Measurements from ENCODE around the gene COX19.
"Not testable (repeated sequence)": the region's sequence is repeated elsewhere in the genome, so short reads cannot be mapped to it uniquely, and the experiment has no call there.

Gene COX19

GRCh38 chr7:939843-940242, 35.5 kb downstream of the COX19 start:
- DNase-seq, result no peak

DNA sequence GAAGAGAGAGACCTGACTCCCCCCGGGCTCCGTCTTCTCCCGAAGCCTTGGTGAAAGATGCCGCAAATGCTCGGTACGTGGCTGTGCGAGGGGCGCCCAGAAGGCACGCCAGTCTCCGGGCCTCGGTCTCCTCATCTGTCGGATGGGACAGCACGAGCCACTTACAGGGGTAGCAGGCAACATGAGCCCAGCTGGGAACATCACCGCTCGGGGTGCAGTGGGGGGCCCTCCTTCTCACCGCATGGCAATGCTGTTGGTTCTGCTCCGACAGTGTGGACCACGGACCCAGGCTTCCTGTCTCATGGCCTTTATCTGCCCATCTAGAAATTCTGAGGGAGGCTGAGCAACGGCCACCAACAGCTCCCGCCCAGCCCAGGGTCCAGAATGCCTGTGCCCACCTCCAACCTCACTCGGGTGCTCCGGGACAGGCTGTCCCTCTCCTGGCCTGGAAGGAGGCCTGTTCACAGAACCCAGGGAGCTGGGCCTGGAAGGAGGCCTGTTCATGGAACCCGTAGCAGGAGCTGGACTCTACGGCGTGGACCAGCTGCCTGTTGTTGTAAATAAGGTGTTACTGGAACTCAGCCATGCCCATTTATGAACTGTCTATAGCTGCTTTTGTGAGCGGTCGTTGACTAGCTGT, 36.7 kb downstream of the COX19 start:
- no peak for DNase-seq

DNA sequence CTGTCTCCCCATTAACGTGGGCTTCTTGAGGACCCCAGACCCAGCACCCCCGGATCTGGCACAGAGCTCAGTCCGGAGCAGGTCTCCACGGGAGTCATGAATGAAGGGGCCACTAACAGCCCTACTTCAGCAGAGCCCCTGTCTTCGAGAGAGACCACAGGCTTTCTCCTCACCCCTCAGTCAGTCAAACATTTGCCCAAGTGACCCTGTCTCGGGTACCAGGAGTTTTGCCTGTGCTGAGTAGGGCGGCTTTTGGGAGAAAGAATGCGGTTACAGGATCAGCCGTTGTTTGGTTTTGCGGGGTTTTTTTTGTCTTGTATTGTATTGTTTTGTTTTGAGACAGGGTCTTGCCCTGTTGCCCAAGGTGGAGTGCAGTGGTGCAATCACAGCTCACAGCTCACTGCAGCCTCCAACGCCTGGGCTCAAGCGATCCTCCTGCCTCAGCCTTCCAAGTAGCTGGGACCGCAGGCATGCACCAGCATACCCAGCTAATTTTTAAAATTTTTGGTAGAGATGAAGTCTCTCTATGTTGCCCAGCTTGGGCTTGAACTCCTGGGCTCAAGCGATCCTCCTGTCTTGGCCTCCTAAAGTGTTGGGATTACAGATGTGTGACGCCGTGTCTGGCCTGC, 37.4 kb downstream of the COX19 start:
- no peak for DNase-seq

DNA sequence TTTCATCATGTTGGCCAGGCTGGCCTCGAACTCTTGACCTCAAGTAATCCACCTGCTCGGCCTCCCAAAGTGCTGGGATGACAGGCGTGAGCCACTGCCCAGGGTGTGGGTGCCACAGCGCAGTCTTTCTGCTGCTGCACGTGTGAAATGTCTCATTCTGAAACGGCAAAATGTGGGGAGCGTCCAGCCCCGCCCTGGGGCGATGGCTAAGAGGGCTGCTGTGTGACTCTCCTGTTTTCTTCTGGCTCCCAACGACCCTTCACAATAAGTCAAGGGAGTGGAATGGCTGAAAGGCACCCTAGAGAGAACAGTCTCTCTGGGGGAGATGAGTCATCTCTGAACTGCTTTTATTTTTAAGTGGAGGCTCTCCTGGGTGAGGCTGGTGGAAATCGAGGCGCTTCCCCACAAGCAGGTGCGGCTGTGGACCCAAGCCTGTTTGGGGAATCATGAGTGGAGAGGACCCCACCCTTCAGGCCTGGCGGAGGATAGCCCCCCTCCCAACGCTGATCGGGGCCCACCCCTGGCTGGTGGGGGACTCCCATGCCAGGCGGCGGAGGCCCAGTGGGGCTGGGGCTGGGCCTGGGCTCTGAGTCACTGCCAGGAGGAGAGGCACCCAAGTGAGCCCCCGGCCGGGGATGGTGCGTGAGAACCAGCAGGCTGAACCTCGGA, 38.8 kb downstream of the COX19 start:
- peak in 1 of 3 donors; percentile 45 for DNase-seq

DNA sequence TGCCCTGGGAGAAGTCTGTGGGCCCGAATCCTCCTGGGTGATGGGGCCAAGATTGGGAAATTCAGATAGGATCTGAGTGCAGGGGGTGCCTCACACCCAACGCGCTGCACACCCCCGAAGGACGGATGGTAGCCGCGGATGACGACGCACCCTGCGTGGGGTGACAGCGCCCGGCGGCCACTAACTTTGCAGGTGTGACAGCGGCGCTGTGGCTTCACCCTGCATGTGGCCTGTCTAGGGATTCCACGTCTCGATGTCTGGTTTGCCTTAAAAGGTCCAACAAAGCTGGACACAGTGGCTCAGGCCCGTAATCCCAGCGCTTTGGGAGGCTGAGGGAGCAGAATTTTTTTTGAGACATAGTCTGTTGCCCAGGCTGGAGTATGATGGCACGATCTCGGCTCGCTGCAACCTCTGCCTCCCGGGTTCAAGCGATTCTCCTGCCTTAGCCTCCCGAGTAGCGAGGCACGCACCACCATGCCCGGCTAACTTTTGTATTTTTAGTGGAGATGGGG, 39.4 kb downstream of the COX19 start:
- no peak for DNase-seq

DNA sequence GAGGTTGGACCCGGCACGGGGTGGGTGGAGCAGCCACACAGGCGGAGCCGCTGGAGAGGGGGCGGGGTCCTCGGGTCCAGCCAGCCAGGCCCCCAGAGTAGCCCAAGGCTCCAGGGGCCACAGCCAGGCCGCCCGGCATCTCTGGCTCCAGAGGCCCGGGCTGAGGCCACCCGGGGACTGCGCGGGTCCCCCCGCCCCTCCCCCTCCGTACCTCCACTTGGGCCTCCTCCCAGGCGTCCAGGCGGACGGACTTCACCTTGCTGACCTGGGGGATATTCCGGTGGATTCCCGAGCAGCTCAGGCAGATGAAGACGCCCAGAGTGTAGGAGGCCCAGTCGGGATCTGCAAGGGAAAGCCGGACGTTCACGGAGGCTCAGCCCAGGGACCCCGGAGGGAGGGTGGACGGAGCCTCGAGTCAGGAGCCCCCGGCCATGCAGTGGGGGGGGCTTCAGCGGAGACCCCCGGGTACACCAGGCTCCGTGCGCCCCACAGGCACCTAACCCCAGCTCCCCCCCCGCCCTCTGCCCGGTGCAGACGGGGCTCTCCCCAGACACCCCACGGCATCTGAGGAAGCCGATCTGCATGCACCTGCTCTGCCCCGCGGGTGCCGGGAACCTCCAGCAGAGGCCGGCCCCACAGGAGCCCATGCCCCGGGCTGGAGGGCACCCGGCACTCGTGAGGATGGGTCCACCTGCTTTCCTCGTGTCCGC, 40.0 kb downstream of the COX19 start:
- DNase-seq, result no peak

GRCh38 chr7:934469-935163, 40.7 kb downstream of the COX19 start:
- DNase-seq, result no peak

DNA sequence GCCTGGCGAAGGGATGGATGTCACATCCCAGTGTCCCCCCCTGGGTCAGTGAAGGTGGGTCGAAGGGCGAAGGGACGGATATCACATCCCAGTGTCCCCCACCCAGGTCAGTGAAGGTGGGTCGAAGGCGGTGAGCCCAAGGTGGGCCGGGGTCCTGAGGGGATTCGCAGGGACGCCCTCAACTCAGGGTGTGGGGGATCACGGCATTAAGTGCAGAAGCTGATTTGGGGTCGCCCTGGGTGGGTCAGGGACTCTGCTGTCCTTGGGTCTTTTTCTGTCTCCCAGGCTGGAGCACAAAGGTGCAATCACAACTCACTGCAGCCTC, 42.7 kb downstream of the COX19 start:
- DNase-seq, result no peak

DNA sequence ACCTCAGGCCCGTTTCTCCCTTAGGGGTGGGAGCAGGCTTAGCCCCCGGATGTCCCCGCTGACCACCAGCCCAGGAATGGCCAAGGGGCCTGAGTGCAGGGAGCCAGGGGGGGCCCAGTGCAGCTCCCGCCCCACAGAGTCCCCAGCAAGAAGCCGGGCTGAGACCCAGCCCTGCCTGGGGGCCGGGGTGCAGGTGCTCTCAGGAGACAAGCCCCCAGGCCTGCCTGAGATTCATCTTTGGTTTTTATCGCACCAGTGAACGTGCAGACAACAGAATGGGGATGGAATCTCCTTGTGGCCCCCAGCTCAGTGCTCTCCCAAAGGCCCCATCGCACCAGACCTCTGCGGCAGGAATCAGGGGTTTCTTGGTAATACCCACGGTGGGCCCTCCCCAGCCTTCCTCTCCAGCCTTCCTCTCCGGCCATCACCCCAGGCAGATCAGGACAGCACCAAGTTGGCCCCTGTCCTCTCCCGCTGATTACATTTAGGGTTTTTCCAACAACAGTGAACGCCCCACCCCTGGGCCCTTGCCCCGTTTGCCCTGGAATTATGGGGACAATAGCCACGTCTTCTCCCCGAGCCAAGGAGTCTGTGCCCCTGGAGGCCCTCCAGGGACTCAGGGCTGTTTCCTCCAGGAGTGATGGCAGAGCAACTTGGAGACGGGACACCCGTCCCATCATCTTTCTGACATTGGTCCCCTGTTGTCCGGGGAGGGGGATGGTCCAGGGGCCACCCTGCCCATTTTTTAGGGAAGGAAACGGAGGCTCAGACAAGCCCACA, 43.3 kb downstream of the COX19 start:
- no peak for DNase-seq

- peak; percentile 59 to 68 (median 64) for DNase-seq
Measured at GRCh38 chr7:930975-931758, 44.2 kb downstream of the COX19 start.

- no peak for DNase-seq
Measured at GRCh38 chr7:929311-929711, 46.0 kb downstream of the COX19 start.

DNA sequence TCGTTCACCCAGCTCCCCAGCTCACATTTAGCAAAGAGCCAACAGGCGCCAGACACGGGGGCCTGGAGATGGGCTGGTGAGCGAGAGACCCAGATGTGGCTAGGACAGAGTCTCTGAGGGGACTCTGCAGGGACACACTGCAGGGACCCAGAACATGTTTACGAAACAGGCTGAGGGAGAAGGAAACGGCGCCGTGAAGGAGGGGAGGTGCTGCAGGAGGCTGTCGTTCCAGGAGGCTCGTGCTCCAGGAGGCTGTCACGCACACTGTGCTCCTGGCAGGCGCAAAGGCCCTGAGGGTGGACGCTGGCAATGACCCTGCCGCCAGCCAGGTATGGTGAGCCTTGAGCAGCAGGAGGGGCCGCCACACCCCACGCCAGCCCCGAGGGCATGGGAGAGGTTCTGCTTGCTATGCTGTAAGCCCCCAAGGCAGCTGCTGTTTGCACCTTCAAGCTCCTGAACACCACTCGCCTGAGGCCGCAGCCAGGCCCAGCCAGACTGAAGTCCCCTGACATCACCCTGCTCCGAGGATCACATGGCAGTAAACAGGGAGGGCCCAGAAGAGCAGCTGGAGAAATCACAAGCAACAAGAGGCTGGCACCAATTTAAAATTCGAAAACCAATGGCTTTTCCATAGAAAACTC, 48.2 kb downstream of the COX19 start:
- DNase-seq, result no peak

DNA sequence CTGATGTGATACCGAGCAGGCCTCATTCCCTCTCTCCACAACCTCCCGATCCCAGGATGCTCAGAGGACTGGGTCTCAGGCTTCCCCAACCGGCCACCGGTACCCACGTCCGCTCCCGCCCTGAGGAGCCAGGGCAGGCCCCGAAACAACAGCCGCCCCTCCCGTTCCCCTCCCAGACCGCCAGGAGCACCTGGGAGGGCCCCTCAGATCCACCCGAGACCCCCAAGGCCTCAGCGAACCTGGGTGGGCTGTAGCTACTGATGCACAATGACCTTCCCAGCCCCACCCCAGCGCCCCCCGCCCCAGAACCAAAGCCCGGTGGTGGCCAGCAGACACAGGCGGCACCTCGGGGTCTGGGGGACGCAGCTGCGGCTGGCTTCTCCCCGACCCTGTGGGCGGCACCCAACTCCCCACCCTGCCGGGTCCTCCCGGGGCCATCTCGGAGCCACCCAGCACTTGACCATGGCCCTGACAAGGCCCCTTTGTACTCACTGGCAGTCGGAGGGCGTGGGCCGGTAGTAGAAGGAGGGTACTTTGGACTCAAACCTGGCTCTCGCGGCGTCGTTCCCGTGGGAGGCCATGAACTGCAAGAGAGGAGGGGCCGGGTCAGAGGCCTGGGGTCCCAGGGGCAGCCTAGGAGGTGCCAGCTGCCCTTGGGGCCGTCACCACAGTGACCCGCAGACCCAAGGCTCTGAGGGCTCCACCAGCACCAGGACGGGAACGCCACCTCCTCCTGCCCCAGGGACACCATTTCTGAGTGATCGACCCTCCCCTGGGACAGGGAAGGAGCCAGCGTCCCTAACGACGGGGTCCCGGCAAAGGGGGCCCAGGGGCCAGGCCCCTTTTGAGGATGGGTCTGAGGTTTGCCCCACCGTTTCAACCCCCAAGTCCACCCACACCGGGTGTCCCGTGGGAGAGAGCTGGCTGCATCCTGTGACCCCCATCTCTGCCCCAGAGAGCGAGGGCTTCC, 49.0 kb downstream of the COX19 start:
- no peak for DNase-seq

GRCh38 chr7:925601-926000, 49.7 kb downstream of the COX19 start:
- DNase-seq, result peak; percentile 30 to 57 (median 47)

GRCh38 chr7:924541-925231, 50.7 kb downstream of the COX19 start:
- DNase-seq, result peak; percentile 81 to 87 (median 85)

- not testable (repeated sequence) for DNase-seq
Measured at GRCh38 chr7:924042-924441, 51.3 kb downstream of the COX19 start.

DNA sequence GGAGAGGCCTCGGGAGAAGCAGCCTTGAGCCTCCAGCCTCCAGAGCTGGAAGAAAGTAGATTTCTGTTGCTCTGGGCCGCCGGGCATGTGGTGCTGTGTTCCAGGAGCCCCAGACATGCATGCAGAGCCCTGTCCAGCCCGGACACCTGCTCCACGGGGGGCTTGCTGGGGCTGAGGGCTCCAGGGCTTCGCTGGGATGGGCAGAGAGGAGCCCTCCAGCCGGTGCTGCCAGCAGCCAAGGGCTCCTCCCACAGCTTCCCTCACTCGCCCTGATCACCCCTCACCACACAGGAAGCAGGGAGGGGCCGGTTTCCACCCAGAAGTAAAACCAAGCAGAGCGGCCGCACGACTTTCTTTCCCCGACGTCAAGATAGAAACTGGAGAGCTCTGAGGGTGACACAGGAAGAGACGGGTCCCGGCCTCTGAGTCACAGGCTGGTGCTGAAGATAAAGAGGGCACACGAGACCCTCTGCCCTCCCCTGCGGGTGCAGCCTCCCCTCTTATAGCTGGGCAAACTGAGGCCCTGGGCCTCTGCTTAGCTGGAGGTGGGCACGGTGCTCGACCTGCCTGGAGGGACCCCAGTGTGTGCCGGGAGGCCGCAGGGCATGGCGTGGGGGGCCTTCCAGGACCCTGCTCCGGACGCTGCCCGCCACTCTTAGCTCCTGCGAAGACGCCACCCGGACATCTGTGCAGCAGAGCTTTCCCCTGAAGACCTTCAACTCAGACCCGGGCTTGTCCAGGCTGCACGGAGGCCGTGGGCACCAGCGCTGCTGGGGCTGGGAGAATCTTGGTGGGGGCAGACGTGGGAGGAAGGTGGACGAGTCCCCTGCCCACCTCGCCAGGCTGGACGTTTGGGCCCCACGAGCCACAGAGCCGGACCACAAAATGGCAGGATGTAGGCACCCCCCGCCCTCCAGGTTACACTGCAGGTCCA, 52.0 kb downstream of the COX19 start:
- DNase-seq, result peak; percentile 90

Data from suppressor macrophage treated with lipopolysaccharide for 1 hour (primary cell).